Activated CD4-positive, alpha-beta T cell treated with anti-CD3 and anti-CD28 coated beads, Interleukin-2, amount 10 ng/mL, durations not matched to agents 7 days and 5 days (primary cell): Measurements from ENCODE around the gene CNPPD1. TPM values are rescaled to one million over a fixed set of nuclear protein-coding genes. Genes with fewer than 3 reads are reported as not detected.

Experiments used
- CTCF ChIA-PET: fragments of 350-600 bp; sonication (Branson Sonifier 250); formaldehyde crosslinking; loops from one replicate; lab custom pipeline; 2021; ENCODE audit warnings: antibody characterized with exemption; lab: Charles Lee
- POLR2A ChIA-PET: fragments of 350-600 bp; sonication (Branson Sonifier 250); formaldehyde crosslinking; loops from one replicate; lab custom pipeline; 2021; ENCODE audit warnings: antibody characterized with exemption; lab: Charles Lee
- DNase-seq: peaks from one replicate; pipeline ENCODE4 v3.0.0-alpha.2; 2020
- H3K27ac Mint-ChIP-seq: one replicate; pipeline ENCODE4 v1.8.0; 2021; ENCODE audit warnings: mild to moderate bottlenecking, moderate library complexity, mixed read lengths
- H3K27me3 Mint-ChIP-seq: one replicate; pipeline ENCODE4 v1.8.0; 2021; ENCODE audit warnings: mixed read lengths
- H3K36me3 Mint-ChIP-seq: one replicate; pipeline ENCODE4 v1.8.0; 2021; ENCODE audit warnings: low read depth, mixed read lengths
- H3K4me1 Mint-ChIP-seq: one replicate; pipeline ENCODE4 v1.8.0; 2021; ENCODE audit warnings: mixed read lengths
- H3K4me3 Mint-ChIP-seq: one replicate; pipeline ENCODE4 v1.8.0; 2021; ENCODE audit warnings: mild to moderate bottlenecking, moderate library complexity, mixed read lengths
- H3K9me3 Mint-ChIP-seq: one replicate; pipeline ENCODE4 v1.8.0; 2021; ENCODE audit warnings: mixed read lengths
- total RNA-seq, 2 experiments: library from RNA; stranded (reverse); gene quantifications; one replicate each; pipeline ENCODE4 v1.2.3, GENCODE V29; 2021

Gene CNPPD1
- total RNA-seq, 2 experiments from 2014 or later, result 79.6 to 79.8 TPM

DNA sequence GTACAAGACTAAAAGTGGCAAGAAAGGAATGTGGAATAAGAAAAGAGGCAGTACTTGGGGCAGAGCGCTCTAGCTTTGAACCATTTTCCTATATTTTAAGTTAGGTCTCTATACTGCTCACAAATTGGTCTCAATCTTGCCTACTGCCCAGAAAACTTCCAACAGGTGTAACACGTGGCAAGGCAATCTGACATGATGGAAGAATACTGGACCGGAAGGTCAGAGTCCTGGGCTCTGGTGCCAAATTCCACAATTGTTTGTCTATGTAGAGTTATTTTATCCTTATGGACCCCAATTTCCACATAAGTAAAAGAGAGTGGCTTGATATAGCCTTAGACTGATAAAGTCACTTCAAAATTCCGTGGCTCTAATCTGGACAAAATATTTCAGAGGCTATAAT lies 45.0 kb downstream of the CNPPD1 start:
- no peak for DNase-seq
- Mint-ChIP-seq H3K9me3 (no peaks in the 10 kb centered on the region), H3K27ac (no peak overlapping the region), H3K4me1 (no peaks in the 10 kb centered on the region), H3K27me3 (no peaks in the 10 kb centered on the region), H3K4me3 (no peak overlapping the region), H3K36me3 (no peaks in the 10 kb centered on the region)
- ChIA-PET POLR2A (no interaction called here), CTCF (interaction anchor here (0.6 to 1.3 kb wide), 5 partner anchors 17 to 86 kb away, joined by 3 to 5 read pairs (median 4); no protein-coding TSS in a partner anchor)

DNA sequence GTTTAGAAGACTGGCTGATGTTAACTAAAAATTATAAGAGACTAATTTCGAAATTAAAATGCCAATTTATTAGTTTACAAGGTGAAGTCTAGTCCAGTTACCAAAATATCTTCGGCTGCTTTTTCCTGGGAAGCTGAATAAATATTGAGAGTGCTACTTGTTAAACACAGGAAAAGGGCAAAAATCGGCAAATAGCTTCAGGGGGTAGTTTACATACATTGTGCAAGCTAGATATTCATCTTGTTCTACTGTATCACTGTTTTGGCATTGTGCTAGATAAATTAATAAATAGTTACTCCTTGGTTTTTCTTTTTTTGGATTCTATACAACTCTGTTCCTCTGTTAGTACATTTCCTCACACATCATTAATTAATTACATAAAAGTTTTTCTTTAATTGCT lies 45.4 kb downstream of the CNPPD1 start:
- ChIA-PET POLR2A (no interaction called here), CTCF (interaction anchor here (0.6 to 1.3 kb wide), 3 partner anchors 17 to 80 kb away, joined by 4 to 5 read pairs (median 4); no protein-coding TSS in a partner anchor)
- Mint-ChIP-seq H3K36me3 (no peaks in the 10 kb centered on the region), H3K4me1 (no peaks in the 10 kb centered on the region), H3K27ac (no peak overlapping the region), H3K9me3 (no peaks in the 10 kb centered on the region), H3K27me3 (no peaks in the 10 kb centered on the region), H3K4me3 (no peak overlapping the region)
- no peak for DNase-seq

DNA sequence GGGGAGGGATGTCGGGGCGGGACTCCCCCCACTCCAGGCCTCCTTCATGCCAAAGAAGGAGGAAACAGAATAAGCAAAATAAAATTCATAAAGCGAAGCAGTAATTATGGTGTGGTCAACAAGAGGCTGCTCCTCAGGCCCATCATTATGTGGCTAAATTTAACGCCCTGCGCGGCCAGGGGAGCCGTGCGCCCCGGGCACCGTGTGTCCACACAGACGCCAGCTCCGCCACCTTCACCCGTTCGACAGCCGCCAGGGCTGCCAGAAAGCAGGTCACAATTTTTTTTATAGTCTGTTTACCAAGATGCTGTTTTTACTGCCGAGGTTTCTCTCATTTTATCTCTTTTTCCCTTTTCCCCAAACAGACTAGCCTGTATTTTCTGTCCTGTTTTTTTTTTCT lies 47.1 kb downstream of the CNPPD1 start:
- ChIA-PET CTCF (interaction anchor here (0.7 kb wide), 1 partner anchor 74 kb away, joined by 3 read pairs; no protein-coding TSS in a partner anchor), POLR2A (no interaction called here)
- Mint-ChIP-seq H3K27me3 (no peaks in the 10 kb centered on the region), H3K9me3 (no peaks in the 10 kb centered on the region), H3K4me3 (no peak overlapping the region), H3K27ac (no peak overlapping the region), H3K4me1 (peaks cover under 1% of the 10 kb centered on the region), H3K36me3 (no peaks in the 10 kb centered on the region)
- DNase-seq, result no peak

DNA sequence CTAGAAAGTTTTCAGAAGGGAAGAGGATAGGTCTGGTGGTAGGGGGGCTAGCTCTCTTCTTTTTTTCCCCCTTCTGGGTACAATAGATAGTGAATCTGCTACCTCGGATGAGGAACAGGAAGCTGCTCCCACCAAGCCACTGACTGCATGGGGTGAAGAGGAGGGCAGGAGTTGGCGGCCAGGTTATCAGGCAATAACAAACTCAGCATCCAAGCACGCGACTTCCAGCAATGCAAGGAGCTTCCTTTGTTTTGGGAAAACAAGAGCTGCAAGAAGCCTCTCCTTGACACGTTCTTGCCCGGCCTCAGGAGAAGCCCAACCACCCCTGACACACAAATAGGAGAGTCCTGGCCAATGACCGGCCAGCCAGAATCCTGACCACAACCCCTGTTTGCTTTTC lies 48.3 kb downstream of the CNPPD1 start:
- Mint-ChIP-seq H3K4me1 (peaks cover 8% of the 10 kb centered on the region), H3K4me3 (no peak overlapping the region), H3K9me3 (no peaks in the 10 kb centered on the region), H3K27me3 (no peaks in the 10 kb centered on the region), H3K36me3 (no peaks in the 10 kb centered on the region), H3K27ac (no peak overlapping the region)
- ChIA-PET CTCF (interaction anchor here (1.0 to 1.9 kb wide), 2 partner anchors 9 to 132 kb away, joined by 5 to 6 read pairs; no protein-coding TSS in a partner anchor), POLR2A (no interaction called here)
- DNase-seq, result no peak

DNA sequence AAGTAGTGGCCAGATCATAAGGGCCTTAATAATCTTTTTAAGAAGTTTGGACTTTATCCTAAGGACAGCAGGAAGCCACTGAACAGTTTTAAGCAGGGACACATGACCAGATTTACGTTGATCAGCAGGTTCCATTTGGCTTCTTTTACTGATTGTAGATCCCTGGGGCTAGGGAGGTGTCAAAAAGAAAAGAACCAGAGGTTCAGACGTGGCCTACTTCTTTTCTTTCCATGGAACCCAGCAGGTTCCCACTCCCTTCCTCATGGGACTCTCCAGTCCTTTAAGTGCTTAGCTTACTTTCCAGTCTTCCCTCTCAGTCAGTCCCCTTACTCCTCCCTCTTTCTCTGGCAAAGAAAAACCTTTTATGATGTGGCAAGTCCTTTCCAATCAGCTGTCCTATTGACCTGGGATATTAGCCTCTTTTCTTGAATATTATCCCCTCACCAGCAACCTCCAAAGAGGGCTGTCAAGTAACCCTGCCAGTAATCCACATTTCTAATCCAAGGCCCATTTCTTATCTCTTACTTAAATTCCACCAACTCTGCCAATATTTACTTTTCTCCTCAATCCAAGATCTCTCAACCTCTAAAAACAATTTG lies 49.6 kb downstream of the CNPPD1 start:
- Mint-ChIP-seq H3K4me3 (no peak overlapping the region), H3K9me3 (no peaks in the 10 kb centered on the region), H3K36me3 (no peaks in the 10 kb centered on the region), H3K27me3 (no peaks in the 10 kb centered on the region), H3K4me1 (peaks cover 8% of the 10 kb centered on the region), H3K27ac (no peak overlapping the region)
- DNase-seq, result no peak
- POLR2A ChIA-PET, result interaction anchor here (0.6 kb wide), 1 partner anchor 55 kb away, joined by 4 read pairs; no protein-coding TSS in a partner anchor
- CTCF ChIA-PET, result interaction anchor here (1.9 kb wide), 1 partner anchor 8 kb away, joined by 6 read pairs; no protein-coding TSS in a partner anchor

DNA sequence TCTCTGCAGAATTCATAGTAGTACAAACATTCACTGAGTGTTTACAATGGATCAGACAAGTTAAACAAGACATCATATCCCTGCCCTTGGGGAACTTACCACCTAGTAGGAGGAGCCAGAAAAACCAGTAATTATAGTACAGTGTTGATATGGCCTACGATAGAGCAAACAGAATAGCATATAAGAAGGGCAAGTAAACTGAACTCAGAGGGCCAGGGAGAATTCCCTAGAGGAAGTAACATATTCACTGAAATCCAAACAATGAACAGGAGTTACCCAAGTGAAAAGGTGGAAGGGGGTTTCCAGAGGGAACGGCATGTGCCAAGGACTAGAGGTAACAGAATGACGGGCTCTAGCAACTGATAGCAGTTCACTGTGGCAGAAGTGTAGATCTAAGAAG lies 50.2 kb downstream of the CNPPD1 start:
- Mint-ChIP-seq H3K4me1 (peaks cover 8% of the 10 kb centered on the region), H3K4me3 (no peak overlapping the region), H3K27ac (no peak overlapping the region), H3K36me3 (no peaks in the 10 kb centered on the region), H3K9me3 (no peaks in the 10 kb centered on the region), H3K27me3 (no peaks in the 10 kb centered on the region)
- no peak for DNase-seq
- POLR2A ChIA-PET, result no interaction called here
- CTCF ChIA-PET, result no interaction called here

DNA sequence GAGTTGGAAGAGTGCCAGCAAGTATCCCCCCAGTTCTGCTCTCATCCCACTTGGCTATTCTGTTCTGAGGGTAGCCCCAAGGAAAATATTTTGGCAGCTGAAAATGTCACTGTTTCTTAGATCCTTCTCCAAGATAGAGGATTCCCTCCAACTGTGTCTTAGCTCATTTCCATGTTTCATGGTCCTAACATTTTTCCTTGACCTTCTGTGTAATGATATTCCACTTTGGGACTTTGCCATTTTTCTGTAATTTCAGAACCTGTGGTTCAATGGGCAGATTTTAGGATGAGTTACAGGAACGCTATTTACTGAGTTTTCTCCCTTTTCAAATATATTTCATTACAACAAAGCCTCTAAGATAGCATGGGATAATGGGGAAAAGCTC lies 50.8 kb downstream of the CNPPD1 start:
- H3K27me3 Mint-ChIP-seq, result no peaks in the 10 kb centered on the region
- no peak for DNase-seq

DNA sequence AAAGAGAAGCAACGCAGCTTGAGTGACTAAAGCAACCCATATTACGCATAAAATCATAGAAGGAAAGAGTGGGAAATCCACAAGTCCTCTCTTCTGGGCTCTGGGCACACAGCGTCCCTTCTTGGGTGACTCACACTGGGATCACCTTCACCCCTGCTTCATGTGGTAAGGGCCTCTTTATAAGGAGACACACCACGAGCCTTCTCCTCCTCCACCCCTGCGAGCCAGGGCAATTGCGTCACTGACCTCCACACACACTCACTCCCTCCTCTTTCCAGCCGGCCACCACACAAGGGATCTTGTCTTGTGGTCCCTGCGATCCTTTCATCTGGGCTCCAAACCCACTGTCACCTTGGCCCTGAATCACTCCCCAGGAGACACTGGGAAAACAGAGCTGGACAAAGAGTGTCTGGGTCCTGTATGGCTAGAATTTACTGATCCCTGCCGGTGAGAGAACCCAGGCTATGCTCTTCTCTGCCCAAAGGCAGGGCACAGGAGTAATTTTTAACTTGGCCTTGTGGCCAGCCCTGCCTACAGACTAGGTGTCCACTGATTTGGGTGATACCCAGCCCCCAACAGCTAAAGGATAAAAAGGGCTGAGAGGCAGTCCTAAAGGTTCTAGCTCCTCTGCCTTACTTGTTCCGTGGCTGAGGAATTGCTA lies 51.4 kb downstream of the CNPPD1 start:
- Mint-ChIP-seq H3K4me1 (peaks cover 8% of the 10 kb centered on the region), H3K4me3 (no peak overlapping the region), H3K9me3 (no peaks in the 10 kb centered on the region), H3K27ac (no peak overlapping the region), H3K36me3 (no peaks in the 10 kb centered on the region), H3K27me3 (no peaks in the 10 kb centered on the region)
- ChIA-PET POLR2A (no interaction called here), CTCF (interaction anchor here (1.2 kb wide), 1 partner anchor 13 kb away, joined by 3 read pairs; no protein-coding TSS in a partner anchor)
- DNase-seq, result no peak

More for the DNA sequence above, 50.8 kb downstream of the CNPPD1 start:
- ChIA-PET CTCF (no interaction called here), POLR2A (no interaction called here)
- no peak overlapping the region for H3K4me3 Mint-ChIP-seq
- H3K27ac Mint-ChIP-seq, result no peak overlapping the region
- H3K4me1 Mint-ChIP-seq, result peaks cover 8% of the 10 kb centered on the region
- H3K9me3 Mint-ChIP-seq, result no peaks in the 10 kb centered on the region
- no peaks in the 10 kb centered on the region for H3K36me3 Mint-ChIP-seq

DNA sequence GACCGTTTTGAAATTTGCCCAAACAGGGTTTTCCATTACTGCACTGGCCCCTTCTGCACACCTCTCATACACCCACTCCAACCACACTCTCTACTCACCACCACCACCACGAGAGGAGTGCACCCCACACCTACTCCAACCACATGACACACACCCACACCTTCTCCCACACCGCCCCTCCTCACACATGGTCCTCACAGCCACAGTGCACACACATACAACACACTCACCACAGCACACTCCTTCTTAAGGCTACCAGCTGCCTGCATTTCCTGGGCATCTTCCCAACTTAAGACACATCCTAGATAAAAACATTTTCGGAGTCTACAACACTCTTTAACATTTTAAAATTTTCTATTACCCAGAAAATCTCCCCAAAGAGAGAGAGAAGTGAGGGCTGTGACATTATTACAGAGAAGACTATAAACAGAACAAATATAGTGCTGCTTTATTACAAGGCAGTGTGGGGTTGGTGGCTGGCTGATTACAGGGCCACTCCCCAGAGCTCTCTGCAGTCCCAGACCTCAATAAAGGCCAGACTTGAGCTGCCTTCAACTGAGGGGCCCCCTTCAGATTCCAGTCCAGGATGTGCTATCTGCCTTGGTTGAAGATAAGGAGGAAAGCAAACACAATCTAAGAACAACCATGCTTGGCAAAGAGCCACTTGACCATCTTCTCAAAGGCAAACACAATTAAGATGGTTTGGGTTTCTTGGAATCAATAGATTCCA lies 52.2 kb downstream of the CNPPD1 start:
- Mint-ChIP-seq H3K36me3 (no peaks in the 10 kb centered on the region), H3K27me3 (no peaks in the 10 kb centered on the region), H3K4me3 (no peak overlapping the region), H3K9me3 (no peaks in the 10 kb centered on the region), H3K4me1 (peaks cover 8% of the 10 kb centered on the region), H3K27ac (no peak overlapping the region)
- CTCF ChIA-PET, result interaction anchor here (0.7 to 1.2 kb wide), 2 partner anchors 12 to 158 kb away, joined by 3 read pairs; no protein-coding TSS in a partner anchor
- DNase-seq, result no peak
- POLR2A ChIA-PET, result no interaction called here

DNA sequence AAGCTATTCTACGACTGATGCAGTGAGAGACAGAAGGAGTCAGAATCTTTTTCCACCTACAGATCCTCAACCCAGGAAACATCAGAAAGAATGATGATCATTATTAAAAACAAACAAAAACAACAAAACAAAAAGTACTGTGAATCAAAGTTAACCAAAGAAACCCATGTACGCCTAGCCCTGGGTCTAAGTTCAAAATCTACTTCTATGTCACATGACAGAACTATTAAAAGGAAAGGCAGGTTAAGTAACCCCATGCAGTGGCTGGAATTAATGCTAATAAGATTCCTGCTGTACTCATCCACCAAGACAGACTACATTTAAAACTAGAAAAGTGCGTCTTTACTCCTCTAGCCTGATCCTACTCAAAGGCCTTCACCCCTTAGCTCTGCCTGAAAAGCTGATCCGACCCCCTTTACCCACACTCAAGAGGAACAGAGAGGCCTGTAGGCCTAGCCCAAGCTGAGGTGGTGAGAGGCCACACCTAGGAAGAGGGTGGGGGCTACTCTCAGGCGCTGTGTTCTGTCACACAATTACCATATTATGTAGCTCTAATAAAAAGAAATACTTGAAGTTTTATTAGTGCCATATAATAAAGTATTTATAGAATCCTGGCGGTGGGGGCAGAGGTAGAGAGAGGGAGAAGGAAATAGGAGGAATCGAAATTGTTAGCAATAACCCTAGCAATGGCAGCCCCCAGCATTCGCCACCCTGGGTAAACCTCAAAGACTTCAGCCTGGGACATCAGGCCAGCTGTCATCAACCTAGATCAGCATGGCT lies 53.2 kb downstream of the CNPPD1 start:
- H3K27ac Mint-ChIP-seq, result no peak overlapping the region

DNA sequence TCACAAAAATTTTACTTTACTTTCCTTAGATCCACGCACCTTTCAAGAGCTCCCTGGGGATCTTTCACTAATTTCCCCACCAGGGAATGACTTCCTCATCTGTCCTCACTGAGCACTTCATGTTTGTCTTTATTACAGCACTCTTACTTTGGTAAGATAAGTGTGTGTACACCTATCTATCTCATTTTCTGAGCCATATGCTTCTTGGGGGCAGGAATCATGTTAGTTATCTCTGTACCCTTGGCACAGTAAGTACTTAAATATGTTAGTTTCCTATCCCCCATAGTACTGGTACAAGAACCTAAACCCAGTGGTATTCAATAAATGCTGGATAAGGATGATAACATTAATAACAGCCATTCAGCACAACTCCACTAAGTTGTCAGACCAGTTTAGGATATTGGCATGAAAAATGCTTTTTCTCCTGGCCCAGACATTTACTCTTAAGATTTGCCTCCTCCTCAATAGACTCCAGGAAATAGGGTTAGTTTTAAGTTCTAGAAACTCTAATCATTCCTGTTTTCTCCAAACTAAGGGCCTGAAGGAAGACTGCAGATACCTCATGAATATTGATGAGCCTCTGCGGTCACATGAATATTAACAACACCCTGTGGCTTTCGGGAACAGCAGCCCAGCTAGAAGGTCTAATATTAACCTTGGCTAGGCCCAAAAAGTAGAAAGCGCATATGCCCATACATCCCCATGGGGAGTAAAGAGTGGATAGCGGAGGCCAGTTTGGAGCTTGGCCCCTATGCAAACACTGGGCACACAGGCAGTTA lies 54.3 kb downstream of the CNPPD1 start:
- no peak for DNase-seq
- POLR2A ChIA-PET, result interaction anchor here (0.7 kb wide), 1 partner anchor 71 kb away, joined by 3 read pairs; no protein-coding TSS in a partner anchor
- CTCF ChIA-PET, result interaction anchor here (0.6 to 1.6 kb wide), 8 partner anchors 9 to 937 kb away, joined by 3 to 5 read pairs (median 4); no protein-coding TSS in a partner anchor
- H3K9me3 Mint-ChIP-seq, result no peaks in the 10 kb centered on the region
- peaks cover 8% of the 10 kb centered on the region for H3K4me1 Mint-ChIP-seq
- H3K36me3 Mint-ChIP-seq, result no peaks in the 10 kb centered on the region
- no peak overlapping the region for H3K27ac Mint-ChIP-seq
- no peaks in the 10 kb centered on the region for H3K27me3 Mint-ChIP-seq
- no peak overlapping the region for H3K4me3 Mint-ChIP-seq

More for the DNA sequence above, 53.2 kb downstream of the CNPPD1 start:
- no peak for DNase-seq
- Mint-ChIP-seq H3K27me3 (no peaks in the 10 kb centered on the region), H3K4me1 (peaks cover 8% of the 10 kb centered on the region), H3K9me3 (no peaks in the 10 kb centered on the region), H3K4me3 (no peak overlapping the region), H3K36me3 (no peaks in the 10 kb centered on the region)
- POLR2A ChIA-PET, result no interaction called here
- CTCF ChIA-PET, result interaction anchor here (1.0 to 1.2 kb wide), 3 partner anchors 10 to 171 kb away, joined by 3 to 5 read pairs (median 3); no protein-coding TSS in a partner anchor
